Measurements from ENCODE around the gene MACROD1. TPM values are rescaled to one million over a fixed set of nuclear protein-coding genes. Genes with fewer than 3 reads are reported as not detected.

MACROD1 gene
- total and polyA plus RNA-seq, 10 of the 15 experiments (the other 5 are each of a cell fraction or from before 2014, with no cell fraction given), result 1.2 to 22.7 (median 11.3) TPM; not detected in 1

- FAIRE-seq, result no peak
These were observed 121.1 kb downstream of the MACROD1 start for GRCh38 chr11:64044730-64045393.

GRCh38 chr11:64043545-64043944, 122.4 kb downstream of the MACROD1 start:
- FAIRE-seq (no peak), ATAC-seq (no peak), DNase-seq (ENCODE audit: low read depth, low spot score) (no peak)
- Histone ChIP-seq H3K4me1 (ENCODE audit: control insufficient read depth, insufficient read depth, low read length) (no peaks in the 10 kb centered on the region), H3K27me3 (replicated peaks in 1 of 2; ENCODE audit: control insufficient read depth in 2 of 2, insufficient read depth in 2 of 2, low read length in 1 of 2) (no peaks in the 10 kb centered on the region; a peak in 1 of 4 replicates), H3K4me2 (ENCODE audit: control insufficient read depth, insufficient read depth) (no peak overlapping the region), H3K79me2 (ENCODE audit: control insufficient read depth, insufficient read depth, low read length) (no peaks in the 10 kb centered on the region), H3K9me3 (replicated peaks; ENCODE audit: control insufficient read depth, insufficient read depth, low read length) (no peaks in the 10 kb centered on the region), H3K9ac (ENCODE audit: control insufficient read depth, insufficient read depth, low read length) (no peak overlapping the region), H3K27ac (ENCODE audit: control insufficient read depth, insufficient read depth) (no peak overlapping the region), H3K36me3 (ENCODE audit: control insufficient read depth in 2 of 2, insufficient read depth in 2 of 2, low read length in 1 of 2) (no peaks in the 10 kb centered on the region), H3K4me3 (no peak overlapping the region), H2AFZ (ENCODE audit: control insufficient read depth, low read depth, low read length) (no peak overlapping the region), H4K20me1 (ENCODE audit: control insufficient read depth, insufficient read depth) (no peaks in the 10 kb centered on the region)
- ChIA-PET POLR2A (interaction anchor here (0.6 kb wide), 1 partner anchor 265 kb away, joined by 4 read pairs; no protein-coding TSS in a partner anchor), SMC1A (ENCODE audit: uncharacterized antibody, unreplicated experiment) (no interaction called here), CTCF (interaction anchor here (1.3 to 1.8 kb wide), 2 partner anchors 43 to 71 kb away, joined by 3 read pairs; no protein-coding TSS in a partner anchor), RAD21 (ENCODE audit: unreplicated experiment) (no interaction called here)
- in situ Hi-C loops (cut with MboI) (no loop called here), intact Hi-C loops (cut with micrococcal nuclease; ENCODE audit: unreplicated experiment) (no loop called here)
- BruUV-seq (replicated peaks), result no TSS peak
- WGBS (ENCODE audit: insufficient coverage, insufficient replicate concordance, low lambda C conversion rate, missing lambda C conversion rate), result 52% methylated on average over 5 of the region's 5 CpGs
- TF ChIP-seq ATF3 (IDR thresholded peaks at IDR 0.05; ENCODE audit: borderline replicate concordance, extremely low read depth, low read depth, low read length), result no peak
- no peak for TF ChIP-seq SMC3 (IDR thresholded peaks at IDR 0.05; ENCODE audit: borderline replicate concordance, low read length)
- TF ChIP-seq BCLAF1 (IDR thresholded peaks at IDR 0.05), result no peak
- TF ChIP-seq CBFB (IDR thresholded peaks at IDR 0.05; ENCODE audit: low read depth), result no peak
- TF ChIP-seq RAD21 (IDR thresholded peaks at IDR 0.05; ENCODE audit: insufficient read depth, low read depth, low read length), result no peak
- TF ChIP-seq IRF5 (IDR thresholded peaks at IDR 0.05; ENCODE audit: borderline replicate concordance), result no peak
- TF ChIP-seq PAX8 (IDR thresholded peaks at IDR 0.05), result no peak
- no peak for TF ChIP-seq ZNF217 (IDR thresholded peaks at IDR 0.05)
- TF ChIP-seq ZBED1 (IDR thresholded peaks at IDR 0.05; ENCODE audit: borderline replicate concordance), result no peak
- TF ChIP-seq CHD2 (IDR thresholded peaks at IDR 0.05; ENCODE audit: borderline replicate concordance, low read depth, low read length), result no peak
- TF ChIP-seq JUNB (IDR thresholded peaks at IDR 0.05), result no peak
- no peak for TF ChIP-seq PML (IDR thresholded peaks at IDR 0.05; ENCODE audit: low read length)
- no peak for TF ChIP-seq ATF7 (IDR thresholded peaks at IDR 0.05; ENCODE audit: low read depth)

More at GRCh38 chr11:64044730-64045393, 121.1 kb downstream of the MACROD1 start:
- no TSS peak for BruUV-seq (replicated peaks)
- DNase-seq (ENCODE audit: low read depth, low spot score) (no peak), ATAC-seq (no peak)
- CTCF ChIA-PET, result interaction anchor here (1.3 kb wide), 1 partner anchor 42 kb away, joined by 3 read pairs; no protein-coding TSS in a partner anchor
- SMC1A ChIA-PET (ENCODE audit: uncharacterized antibody, unreplicated experiment), result no interaction called here
- POLR2A ChIA-PET, result no interaction called here
- RAD21 ChIA-PET (ENCODE audit: unreplicated experiment), result no interaction called here
- H3K27me3 ChIP-seq (replicated peaks in 1 of 2; ENCODE audit: control insufficient read depth in 2 of 2, insufficient read depth in 2 of 2, low read length in 1 of 2), result no peaks in the 10 kb centered on the region
- H3K4me2 ChIP-seq (ENCODE audit: control insufficient read depth, insufficient read depth), result no peak overlapping the region
- intact Hi-C loops (cut with micrococcal nuclease; ENCODE audit: unreplicated experiment) (no loop called here), in situ Hi-C loops (cut with MboI) (no loop called here)
- no peaks in the 10 kb centered on the region for H3K79me2 ChIP-seq (ENCODE audit: control insufficient read depth, insufficient read depth, low read length)
- no peak overlapping the region for H3K9ac ChIP-seq (ENCODE audit: control insufficient read depth, insufficient read depth, low read length)
- TF ChIP-seq ZBED1 (IDR thresholded peaks at IDR 0.05; ENCODE audit: borderline replicate concordance), result no peak
- whole genome bisulfite sequencing (ENCODE audit: insufficient coverage, insufficient replicate concordance, low lambda C conversion rate, missing lambda C conversion rate), result 19% methylated on average over 16 of the region's 18 CpGs
- no peak overlapping the region for H2AFZ ChIP-seq (ENCODE audit: control insufficient read depth, low read depth, low read length)
- H3K36me3 ChIP-seq (ENCODE audit: control insufficient read depth in 2 of 2, insufficient read depth in 2 of 2, low read length in 1 of 2), result no peaks in the 10 kb centered on the region
- H3K9me3 ChIP-seq (replicated peaks; ENCODE audit: control insufficient read depth, insufficient read depth, low read length), result no peaks in the 10 kb centered on the region
- H3K4me1 ChIP-seq (ENCODE audit: control insufficient read depth, insufficient read depth, low read length), result no peaks in the 10 kb centered on the region
- no peak overlapping the region for H3K4me3 ChIP-seq
- no peaks in the 10 kb centered on the region for H4K20me1 ChIP-seq (ENCODE audit: control insufficient read depth, insufficient read depth)
- H3K27ac ChIP-seq (ENCODE audit: control insufficient read depth, insufficient read depth), result no peak overlapping the region

All from GM12878 (cell line).